Ovary (tissue), 9 donors: ENCODE data around the gene TSSK1B. TPM values are rescaled to one million over a fixed set of nuclear protein-coding genes. Genes with fewer than 3 reads are reported as not detected.
"Not testable (repeated sequence)": the region's sequence is repeated elsewhere in the genome, so short reads cannot be mapped to it uniquely, and the experiment has no call there.

Experiments used
- DNase-seq, 5 donors: peaks; one replicate each; pipeline ENCODE4 v3.0.0-alpha.2; 2019 to 2020
- H3K27ac ChIP-seq, 2 donors: fragments of 200-600 bp; one replicate each; pipeline versions ENCODE4 v1.5.1 to v1.8.0; 2019 to 2022
- H3K27me3 ChIP-seq: fragments of 200-600 bp; one replicate; pipeline ENCODE4 v1.8.0; 2022
- H3K36me3 ChIP-seq: fragments of 200-600 bp; sonication (generic); one replicate; pipeline ENCODE4 v1.5.1; 2019
- H3K4me1 ChIP-seq: one replicate; pipeline ENCODE4 v1.8.1; 2013; ENCODE audit warnings: mild to moderate bottlenecking, moderate library complexity; ENCODE audit not compliant: insufficient read depth
- H3K4me3 ChIP-seq: fragments of 200-600 bp; sonication (generic); one replicate; pipeline ENCODE4 v1.5.1; 2017
- H3K9me3 ChIP-seq, 2 donors: fragments of 200-600 bp in 1 of 2; sonication (generic) in 1 of 2; one replicate each; pipeline versions ENCODE4 v1.5.1 to v1.8.1; 2013 to 2019; ENCODE audit warnings: mild to moderate bottlenecking in 1 of 2, moderate library complexity in 1 of 2
- EP300 ChIP-seq: sonication (generic); formaldehyde crosslinking; IDR thresholded peaks from one replicate; pipeline ENCODE4 v1.6.1; 2017; ENCODE audit warnings: antibody characterized with exemption
- POLR2A ChIP-seq: fragments of 450-650 bp; IDR thresholded peaks from one replicate; pipeline ENCODE4 v1.6.1; 2017; ENCODE audit warnings: antibody characterized with exemption, mild to moderate bottlenecking, moderate library complexity
- WGBS, 3 donors: extraction: QIAGEN DNeasy Blood & Tissue Kit in 1 of 3; methylation state at CpG; one replicate each; pipeline versions ENCODE4 v1.1.5 to v1.1.7; 2013 to 2017; 5-methylcytosine and 5-hydroxymethylcytosine counted together
- intact Hi-C, 4 donors: fragments of 100-400 bp; cut with DNase I; formaldehyde crosslinking; loops; one replicate each; pipeline versions ENCODE4 v1.11.0 to v1.15.1; 2022 to 2023
- polyA plus RNA-seq, 2 donors: library from polyadenylated mRNA; stranded (reverse); fragments of 200-250 nt in 1 of 2; fragments of 350-450 nt in 1 of 2; fragmentation: Illumina TruSeq in 1 of 2; extraction: RNeasy Lipid Tissue Mini Kit (QIAGEN cat#74804) in 1 of 2; gene quantifications; one replicate each; pipeline ENCODE4 v1.2.3, GENCODE V29; 2013 to 2014
- total RNA-seq, 7 donors: library from RNA; depleted of rRNA in 2 of 7; stranded (reverse); fragments of >200 nt in 2 of 7; fragmentation: NEBNext Ultra II Directional in 3 of 7; extraction: Animal tissue kit (Norgen Biotek cat#: 25700) in 3 of 7; gene quantifications; one replicate each; pipeline versions ENCODE4 v1.1.0 to v1.2.4, GENCODE V29; 2016 to 2023
- TF ChIP-seq, protein P1 (sequence below), 3 donors: fragments of 450-650 bp in 2 of 3; fragments of 200-600 bp in 1 of 3; IDR thresholded peaks; one replicate each; pipeline versions ENCODE4 v1.5.1 to v1.8.0; 2016 to 2022; ENCODE audit warnings: antibody characterized with exemption in 3 of 3, mild to moderate bottlenecking in 1 of 3
- donor health status: DM: no; HTN: no; CAD: no; lungs with moderate emphysema.
- donor health status: DM: no; HTN: no; CAD: no.
- donor health status: Bipolar disorder and iron deficiency.
- donor health status: DM: yes; HTN: yes; CAD: no.
- donor health status: DM: no; HTN: no; CAD: no.
- donor health status: DM: yes; HTN: yes; CAD: no.

Gene TSSK1B
- total and polyA plus RNA-seq, 9 donors, result 0.08 to 0.15 TPM; not detected in 7

DNA sequence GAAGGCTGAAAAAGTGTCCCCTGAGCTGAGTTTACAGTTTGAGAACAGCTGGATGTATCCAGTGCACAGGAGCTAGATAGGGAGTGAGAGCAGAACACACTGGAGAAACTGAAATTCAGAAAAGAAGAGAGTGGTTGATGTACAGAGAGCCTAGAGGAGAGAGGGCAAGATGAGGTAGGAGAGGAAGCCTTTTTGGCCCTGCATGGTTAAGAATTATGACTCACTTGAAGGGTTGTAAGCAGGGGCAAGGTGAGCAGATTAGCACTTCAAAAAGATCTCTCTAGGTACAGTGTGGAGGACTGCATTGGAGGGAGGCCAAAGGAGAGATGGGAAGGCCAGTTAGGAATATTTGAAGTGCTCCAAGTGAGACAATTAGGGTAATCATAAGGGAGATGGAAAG, 28.2 kb upstream of the TSSK1B start:
- no peak for DNase-seq
- Histone ChIP-seq H3K4me1 (no peaks in the 10 kb centered on the region), H3K9me3 (no peaks in the 10 kb centered on the region), H3K36me3 (no peaks in the 10 kb centered on the region), H3K27ac (no peak overlapping the region), H3K4me3 (no peak overlapping the region), H3K27me3 (no peaks in the 10 kb centered on the region)
- TF ChIP-seq POLR2A, result no peak
- TF ChIP-seq, protein P1, sequence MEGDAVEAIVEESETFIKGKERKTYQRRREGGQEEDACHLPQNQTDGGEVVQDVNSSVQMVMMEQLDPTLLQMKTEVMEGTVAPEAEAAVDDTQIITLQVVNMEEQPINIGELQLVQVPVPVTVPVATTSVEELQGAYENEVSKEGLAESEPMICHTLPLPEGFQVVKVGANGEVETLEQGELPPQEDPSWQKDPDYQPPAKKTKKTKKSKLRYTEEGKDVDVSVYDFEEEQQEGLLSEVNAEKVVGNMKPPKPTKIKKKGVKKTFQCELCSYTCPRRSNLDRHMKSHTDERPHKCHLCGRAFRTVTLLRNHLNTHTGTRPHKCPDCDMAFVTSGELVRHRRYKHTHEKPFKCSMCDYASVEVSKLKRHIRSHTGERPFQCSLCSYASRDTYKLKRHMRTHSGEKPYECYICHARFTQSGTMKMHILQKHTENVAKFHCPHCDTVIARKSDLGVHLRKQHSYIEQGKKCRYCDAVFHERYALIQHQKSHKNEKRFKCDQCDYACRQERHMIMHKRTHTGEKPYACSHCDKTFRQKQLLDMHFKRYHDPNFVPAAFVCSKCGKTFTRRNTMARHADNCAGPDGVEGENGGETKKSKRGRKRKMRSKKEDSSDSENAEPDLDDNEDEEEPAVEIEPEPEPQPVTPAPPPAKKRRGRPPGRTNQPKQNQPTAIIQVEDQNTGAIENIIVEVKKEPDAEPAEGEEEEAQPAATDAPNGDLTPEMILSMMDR (IDR thresholded peaks at IDR 0.05), result no peak
- no peak for TF ChIP-seq EP300
- intact Hi-C loops, result no loop called here

- H3K4me1 ChIP-seq, H3K36me3 ChIP-seq, H3K27me3 ChIP-seq, H3K27ac ChIP-seq, H3K4me3 ChIP-seq, DNase-seq, H3K9me3 ChIP-seq, intact Hi-C loops: not testable (repeated sequence)
- WGBS, 3 donors, result 92 to 96% (median 94%) methylated on average over 21 of the region's 21 CpGs
These were observed 22.3 kb upstream of the TSSK1B start for GRCh38 chr5:113457106-113457505.

- intact Hi-C loops, result no loop called here
- no peak overlapping the region for H3K4me3 ChIP-seq
- no peak overlapping the region for H3K27ac ChIP-seq
- TF ChIP-seq POLR2A (no peak), EP300 (no peak)
- TF ChIP-seq, protein P1 (IDR thresholded peaks at IDR 0.05), result no peak
- no peaks in the 10 kb centered on the region for H3K27me3 ChIP-seq
- no peaks in the 10 kb centered on the region for H3K9me3 ChIP-seq
- no peaks in the 10 kb centered on the region for H3K4me1 ChIP-seq
- no peaks in the 10 kb centered on the region for H3K36me3 ChIP-seq
- no peak for DNase-seq
- WGBS, 3 donors, result 91 to 95% (median 92%) methylated on average over 6 of the region's 6 CpGs
These were observed 18.2 kb upstream of the TSSK1B start for GRCh38 chr5:113452941-113453340.

DNA sequence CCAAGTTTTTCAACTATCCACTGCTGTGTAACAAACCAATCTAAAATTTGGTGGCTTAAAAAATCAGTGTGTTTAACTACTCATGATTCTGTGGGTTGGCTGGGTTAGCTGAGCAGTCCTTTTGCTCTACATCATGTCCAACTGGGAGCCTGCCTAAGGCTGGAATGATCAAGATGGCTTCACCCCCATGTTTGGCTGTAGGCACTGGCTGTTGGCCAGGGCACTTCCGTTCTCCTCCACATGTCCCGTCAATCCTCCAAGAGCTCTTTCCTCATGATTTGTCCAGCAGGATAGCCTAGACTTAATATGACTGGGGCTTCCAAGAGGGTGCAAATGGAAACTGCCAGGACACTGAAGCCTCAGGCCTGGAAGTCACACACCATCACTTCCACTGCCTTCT, 17.0 kb upstream of the TSSK1B start:
- H3K27me3 ChIP-seq, result no peaks in the 10 kb centered on the region
- H3K4me1 ChIP-seq, result no peaks in the 10 kb centered on the region
- H3K27ac ChIP-seq, result no peak overlapping the region
- intact Hi-C loops, result no loop called here
- 61 to 80% (median 76%) methylated on average over 2 of the region's 2 CpGs for WGBS, 3 donors
- H3K9me3 ChIP-seq, result no peaks in the 10 kb centered on the region
- TF ChIP-seq, protein P1 (IDR thresholded peaks at IDR 0.05), result no peak
- TF ChIP-seq POLR2A (no peak), EP300 (no peak)
- no peak for DNase-seq
- H3K4me3 ChIP-seq, result no peak overlapping the region
- H3K36me3 ChIP-seq, result no peaks in the 10 kb centered on the region

DNA sequence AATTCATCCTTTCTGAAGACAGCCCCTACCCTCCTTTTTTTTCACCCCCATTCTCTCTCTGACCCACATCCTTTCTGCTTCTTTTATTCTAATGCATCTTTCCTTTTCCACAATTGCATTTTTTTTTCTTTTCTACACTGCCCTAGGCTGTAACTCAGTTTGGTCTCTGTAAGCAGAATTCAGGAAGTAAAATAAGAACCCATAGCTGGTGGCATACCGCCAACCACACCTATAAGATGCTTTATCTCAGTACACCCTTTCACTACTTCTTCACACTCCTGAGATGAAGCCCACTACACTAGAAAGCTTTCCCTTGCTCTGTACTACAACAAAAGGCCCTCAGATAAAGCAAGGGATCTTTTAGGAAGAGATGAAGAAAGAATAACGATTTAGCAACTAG, 16.1 kb upstream of the TSSK1B start:
- TF ChIP-seq POLR2A (no peak), EP300 (no peak)
- TF ChIP-seq, protein P1 (IDR thresholded peaks at IDR 0.05), result no peak
- intact Hi-C loops, result no loop called here
- H3K4me1 ChIP-seq, result no peaks in the 10 kb centered on the region
- H3K27ac ChIP-seq, result no peak overlapping the region
- DNase-seq, result no peak
- H3K27me3 ChIP-seq, result no peaks in the 10 kb centered on the region
- no peaks in the 10 kb centered on the region for H3K9me3 ChIP-seq
- H3K36me3 ChIP-seq, result no peaks in the 10 kb centered on the region
- no peak overlapping the region for H3K4me3 ChIP-seq
- 10 to 35% (median 10%) methylated on average over 2 of the region's 2 CpGs for WGBS, 3 donors
